ENCODE data around the gene GCFC2. TPM values are rescaled to one million over a fixed set of nuclear protein-coding genes. Genes with fewer than 3 reads are reported as not detected.
A peak's percentile ranks its signal among the peaks of the same experiment; 100 is the strongest.

GCFC2 gene
- total and polyA plus RNA-seq, 4 donors = 9.5 to 44.9 (median 20.4) TPM

DNA sequence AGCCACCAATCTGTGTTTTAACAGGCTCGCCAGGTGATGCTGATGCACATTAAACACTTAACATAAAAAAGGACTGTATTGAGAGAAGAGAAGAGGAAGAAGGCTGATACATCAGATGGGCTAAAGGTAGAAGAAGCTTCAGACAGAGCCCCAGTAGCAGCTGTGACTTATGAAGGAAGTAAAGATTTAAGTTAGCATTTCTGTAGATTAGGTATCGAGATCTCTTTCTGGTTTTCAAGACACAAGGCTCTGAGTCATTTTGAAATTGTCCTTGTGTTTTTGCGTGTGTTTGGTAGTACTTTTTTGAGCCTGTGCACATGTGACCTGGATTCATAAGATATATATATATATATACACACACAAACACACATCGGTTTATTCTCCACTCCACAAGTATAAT lies 40.6 kb upstream of the GCFC2 start:
- H3K9me3 ChIP-seq (ENCODE audit: control insufficient read depth in 4 of 4, insufficient read depth in 3 of 4, low read length in 3 of 4) = peaks cover 0 to 3% (median 0%) of the 10 kb centered on the region in 4 donors
- H3K36me3 ChIP-seq (ENCODE audit: control insufficient read depth in 4 of 4, insufficient read depth in 4 of 4, low read length in 4 of 4) = no peaks in the 10 kb centered on the region
- no peak overlapping the region for H3K27ac ChIP-seq (ENCODE audit: low read depth in 1 of 2, low read length in 1 of 2)
- peaks cover 0 to 6% (median 0%) of the 10 kb centered on the region in 5 donors for H3K4me1 ChIP-seq (ENCODE audit: control insufficient read depth in 5 of 5, insufficient read depth in 5 of 5, low read length in 5 of 5)
- DNase-seq (no peak), ATAC-seq (ENCODE audit: insufficient read depth, low FRiP score) (no peak)
- H3K27me3 ChIP-seq (ENCODE audit: control insufficient read depth in 3 of 3, insufficient read depth in 3 of 3, low read length in 2 of 3) = no peaks in the 10 kb centered on the region
- H3K9ac ChIP-seq (ENCODE audit: insufficient read depth in 1 of 2, low read length in 2 of 2) = no peak overlapping the region
- TF ChIP-seq, protein P1, sequence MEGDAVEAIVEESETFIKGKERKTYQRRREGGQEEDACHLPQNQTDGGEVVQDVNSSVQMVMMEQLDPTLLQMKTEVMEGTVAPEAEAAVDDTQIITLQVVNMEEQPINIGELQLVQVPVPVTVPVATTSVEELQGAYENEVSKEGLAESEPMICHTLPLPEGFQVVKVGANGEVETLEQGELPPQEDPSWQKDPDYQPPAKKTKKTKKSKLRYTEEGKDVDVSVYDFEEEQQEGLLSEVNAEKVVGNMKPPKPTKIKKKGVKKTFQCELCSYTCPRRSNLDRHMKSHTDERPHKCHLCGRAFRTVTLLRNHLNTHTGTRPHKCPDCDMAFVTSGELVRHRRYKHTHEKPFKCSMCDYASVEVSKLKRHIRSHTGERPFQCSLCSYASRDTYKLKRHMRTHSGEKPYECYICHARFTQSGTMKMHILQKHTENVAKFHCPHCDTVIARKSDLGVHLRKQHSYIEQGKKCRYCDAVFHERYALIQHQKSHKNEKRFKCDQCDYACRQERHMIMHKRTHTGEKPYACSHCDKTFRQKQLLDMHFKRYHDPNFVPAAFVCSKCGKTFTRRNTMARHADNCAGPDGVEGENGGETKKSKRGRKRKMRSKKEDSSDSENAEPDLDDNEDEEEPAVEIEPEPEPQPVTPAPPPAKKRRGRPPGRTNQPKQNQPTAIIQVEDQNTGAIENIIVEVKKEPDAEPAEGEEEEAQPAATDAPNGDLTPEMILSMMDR (IDR thresholded peaks at IDR 0.05; ENCODE audit: control extremely low read depth, extremely low read depth) = no peak
- WGBS, 2 donors = 82 to 95% methylated on average over 4 of the region's 4 CpGs
- no peak overlapping the region for H3K4me3 ChIP-seq

DNA sequence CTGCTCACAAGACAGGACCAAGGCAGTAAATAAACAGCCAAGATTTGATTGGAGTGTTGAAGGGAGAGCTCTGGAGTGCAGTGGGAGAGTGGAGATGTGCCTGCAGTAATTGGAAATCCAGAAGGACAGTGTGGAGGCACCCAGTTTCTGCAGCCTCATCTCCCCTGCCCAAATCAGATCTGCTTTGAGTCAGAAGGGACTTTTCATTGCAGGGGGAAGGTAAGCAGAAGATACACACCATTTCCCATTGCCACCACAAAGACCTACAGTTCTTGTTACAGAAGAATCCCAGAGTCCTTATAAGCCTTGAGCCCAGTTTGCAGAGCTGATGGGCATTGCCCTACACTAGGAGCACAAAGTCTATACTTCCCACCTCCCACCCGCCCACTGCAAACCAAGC lies 27.2 kb upstream of the GCFC2 start:
- WGBS, 2 donors = 91 to 94% methylated on average over 1 of the region's 1 CpG
- TF ChIP-seq, protein P1 (IDR thresholded peaks at IDR 0.05; ENCODE audit: control extremely low read depth, extremely low read depth) = no peak
- H3K4me1 ChIP-seq (ENCODE audit: control insufficient read depth in 5 of 5, insufficient read depth in 5 of 5, low read length in 5 of 5) = no peaks in the 10 kb centered on the region

DNA sequence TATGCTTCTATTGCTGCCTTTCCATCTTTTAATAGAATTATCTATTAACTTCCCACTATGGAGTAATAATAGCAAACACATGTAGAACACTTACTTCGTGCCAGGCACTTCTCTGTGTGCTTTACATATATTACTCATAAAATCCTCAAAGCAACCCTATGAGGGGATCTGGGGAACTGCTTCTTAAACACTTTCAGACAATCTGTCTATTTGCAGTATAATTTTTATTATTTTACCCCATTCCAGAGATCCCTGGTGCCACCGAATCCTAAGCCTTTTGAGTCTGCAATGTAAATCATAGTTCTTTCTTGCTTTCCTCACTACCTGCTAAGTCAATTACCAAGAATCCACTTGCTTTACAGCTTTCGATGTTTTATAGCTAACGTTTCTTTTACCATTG lies 25.6 kb upstream of the GCFC2 start:
- H3K9me3 ChIP-seq (ENCODE audit: control insufficient read depth in 4 of 4, insufficient read depth in 3 of 4, low read length in 3 of 4) = peaks cover 0 to 3% (median 0%) of the 10 kb centered on the region in 4 donors
- 76 to 85% methylated on average over 4 of the region's 4 CpGs for WGBS, 2 donors
- no peak overlapping the region for H3K27ac ChIP-seq (ENCODE audit: low read depth in 1 of 2, low read length in 1 of 2)
- H3K4me1 ChIP-seq (ENCODE audit: control insufficient read depth in 5 of 5, insufficient read depth in 5 of 5, low read length in 5 of 5) = no peaks in the 10 kb centered on the region
- ATAC-seq (ENCODE audit: insufficient read depth, low FRiP score) = no peak
- H3K27me3 ChIP-seq (ENCODE audit: control insufficient read depth in 3 of 3, insufficient read depth in 3 of 3, low read length in 2 of 3) = no peaks in the 10 kb centered on the region
- no peaks in the 10 kb centered on the region for H3K36me3 ChIP-seq (ENCODE audit: control insufficient read depth in 4 of 4, insufficient read depth in 4 of 4, low read length in 4 of 4)
- DNase-seq = no peak
- no peak overlapping the region for H3K4me3 ChIP-seq
- H3K9ac ChIP-seq (ENCODE audit: insufficient read depth in 1 of 2, low read length in 2 of 2) = no peak overlapping the region
- TF ChIP-seq, protein P1 (IDR thresholded peaks at IDR 0.05; ENCODE audit: control extremely low read depth, extremely low read depth) = no peak

More for the DNA sequence above, 27.2 kb upstream of the GCFC2 start:
- H3K27ac ChIP-seq (ENCODE audit: low read depth in 1 of 2, low read length in 1 of 2) = no peak overlapping the region
- no peak overlapping the region for H3K9ac ChIP-seq (ENCODE audit: insufficient read depth in 1 of 2, low read length in 2 of 2)
- no peaks in the 10 kb centered on the region for H3K36me3 ChIP-seq (ENCODE audit: control insufficient read depth in 4 of 4, insufficient read depth in 4 of 4, low read length in 4 of 4)
- DNase-seq (no peak), ATAC-seq (ENCODE audit: insufficient read depth, low FRiP score) (no peak)
- no peak overlapping the region for H3K4me3 ChIP-seq
- H3K27me3 ChIP-seq (ENCODE audit: control insufficient read depth in 3 of 3, insufficient read depth in 3 of 3, low read length in 2 of 3) = no peaks in the 10 kb centered on the region
- peaks cover 0 to 3% (median 0%) of the 10 kb centered on the region in 4 donors for H3K9me3 ChIP-seq (ENCODE audit: control insufficient read depth in 4 of 4, insufficient read depth in 3 of 4, low read length in 3 of 4)

DNA sequence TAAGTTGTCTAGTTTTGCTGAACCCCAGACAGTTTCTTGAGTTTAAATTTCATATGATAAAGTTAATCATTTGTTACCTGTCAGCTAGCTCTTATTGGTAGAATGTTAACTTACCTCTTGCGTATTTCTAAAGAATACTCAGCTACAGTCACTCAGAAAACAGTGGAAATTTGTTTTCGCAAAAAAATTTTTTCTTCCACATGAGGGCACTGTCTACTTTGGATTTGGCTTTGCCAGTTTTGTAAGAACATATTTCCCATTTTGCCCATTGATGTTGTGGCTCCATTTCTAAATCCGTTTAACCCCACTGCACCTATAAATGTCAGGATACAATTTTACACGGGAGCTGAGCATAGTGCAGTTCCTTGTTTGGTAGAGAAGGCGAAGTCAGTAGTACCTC lies 19.1 kb upstream of the GCFC2 start:
- no peaks in the 10 kb centered on the region for H3K27me3 ChIP-seq (ENCODE audit: control insufficient read depth in 3 of 3, insufficient read depth in 3 of 3, low read length in 2 of 3)
- no peaks in the 10 kb centered on the region for H3K36me3 ChIP-seq (ENCODE audit: control insufficient read depth in 4 of 4, insufficient read depth in 4 of 4, low read length in 4 of 4)
- DNase-seq (peak in 2 of 3 donors; percentile 54 to 63), ATAC-seq (ENCODE audit: insufficient read depth, low FRiP score) (no peak)
- peaks cover 0 to 3% (median 0%) of the 10 kb centered on the region in 4 donors for H3K9me3 ChIP-seq (ENCODE audit: control insufficient read depth in 4 of 4, insufficient read depth in 3 of 4, low read length in 3 of 4)
- H3K27ac ChIP-seq (ENCODE audit: low read depth in 1 of 2, low read length in 1 of 2) = no peak overlapping the region
- TF ChIP-seq, protein P1 (IDR thresholded peaks at IDR 0.05; ENCODE audit: control extremely low read depth, extremely low read depth) = no peak
- WGBS, 2 donors = 66 to 70% methylated on average over 5 of the region's 5 CpGs
- no peak overlapping the region for H3K9ac ChIP-seq (ENCODE audit: insufficient read depth in 1 of 2, low read length in 2 of 2)
- no peaks in the 10 kb centered on the region for H3K4me1 ChIP-seq (ENCODE audit: control insufficient read depth in 5 of 5, insufficient read depth in 5 of 5, low read length in 5 of 5)
- H3K4me3 ChIP-seq = no peak overlapping the region
